NCI-H1105 (cell line): ENCODE data around the gene ITPR3.

ENCODE experiments used
- DNase-seq: peaks from one replicate; lab custom pipeline; 2025; lab: John Stamatoyannopoulos, UW

ITPR3 gene

GRCh38 chr6:33737267-33738026 lies 116.3 kb downstream of the ITPR3 start:
- no peak for DNase-seq

GRCh38 chr6:33738153-33738552 lies 117.0 kb downstream of the ITPR3 start:
- DNase-seq: no peak

GRCh38 chr6:33738879-33739278 lies 117.8 kb downstream of the ITPR3 start:
- no peak for DNase-seq

GRCh38 chr6:33739571-33739970 lies 118.4 kb downstream of the ITPR3 start:
- no peak for DNase-seq

DNA sequence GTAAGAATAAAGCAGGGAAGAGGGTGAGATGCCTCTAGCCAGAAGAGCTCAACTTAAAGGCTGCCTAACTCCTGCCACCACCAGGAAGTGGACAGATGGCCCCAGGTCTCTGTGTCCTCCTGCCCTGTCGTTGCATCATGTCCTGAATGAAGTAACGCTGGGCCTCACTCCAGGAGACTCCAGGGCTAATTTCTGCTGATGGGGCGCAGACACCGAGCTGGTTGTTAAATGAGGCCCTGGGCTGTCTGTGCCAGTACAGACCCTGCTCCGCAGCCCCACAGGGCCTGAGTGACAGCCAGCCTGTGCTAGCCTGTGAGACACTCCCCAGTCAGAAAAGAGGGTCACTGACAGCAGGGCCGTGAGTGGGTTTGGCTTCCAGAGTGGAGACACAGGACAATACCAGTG lies 119.1 kb downstream of the ITPR3 start:
- no peak for DNase-seq

DNA sequence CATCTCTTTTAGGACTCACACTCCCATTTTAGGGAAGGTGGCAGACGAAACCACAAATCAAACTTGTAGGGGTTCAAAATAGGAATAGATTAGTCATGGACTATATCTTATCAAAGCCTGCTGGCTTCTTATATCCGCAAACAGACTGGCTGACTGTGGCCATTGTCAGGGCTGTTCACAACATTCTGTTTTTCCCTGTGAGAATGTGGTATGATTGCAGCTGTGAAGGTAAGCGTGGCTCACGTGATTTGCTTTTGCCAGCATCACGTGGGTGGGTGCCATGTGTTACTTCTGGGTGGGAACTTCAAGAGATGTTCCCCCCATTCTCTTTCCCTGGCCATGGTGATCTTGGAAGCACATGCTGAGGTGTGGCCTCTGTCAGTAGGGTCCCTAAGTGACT lies 119.7 kb downstream of the ITPR3 start:
- DNase-seq: no peak

- DNase-seq: no peak
Measured at GRCh38 chr6:33742092-33742491, 121.0 kb downstream of the ITPR3 start.

GRCh38 chr6:33742837-33743236 lies 121.7 kb downstream of the ITPR3 start:
- DNase-seq: no peak

DNA sequence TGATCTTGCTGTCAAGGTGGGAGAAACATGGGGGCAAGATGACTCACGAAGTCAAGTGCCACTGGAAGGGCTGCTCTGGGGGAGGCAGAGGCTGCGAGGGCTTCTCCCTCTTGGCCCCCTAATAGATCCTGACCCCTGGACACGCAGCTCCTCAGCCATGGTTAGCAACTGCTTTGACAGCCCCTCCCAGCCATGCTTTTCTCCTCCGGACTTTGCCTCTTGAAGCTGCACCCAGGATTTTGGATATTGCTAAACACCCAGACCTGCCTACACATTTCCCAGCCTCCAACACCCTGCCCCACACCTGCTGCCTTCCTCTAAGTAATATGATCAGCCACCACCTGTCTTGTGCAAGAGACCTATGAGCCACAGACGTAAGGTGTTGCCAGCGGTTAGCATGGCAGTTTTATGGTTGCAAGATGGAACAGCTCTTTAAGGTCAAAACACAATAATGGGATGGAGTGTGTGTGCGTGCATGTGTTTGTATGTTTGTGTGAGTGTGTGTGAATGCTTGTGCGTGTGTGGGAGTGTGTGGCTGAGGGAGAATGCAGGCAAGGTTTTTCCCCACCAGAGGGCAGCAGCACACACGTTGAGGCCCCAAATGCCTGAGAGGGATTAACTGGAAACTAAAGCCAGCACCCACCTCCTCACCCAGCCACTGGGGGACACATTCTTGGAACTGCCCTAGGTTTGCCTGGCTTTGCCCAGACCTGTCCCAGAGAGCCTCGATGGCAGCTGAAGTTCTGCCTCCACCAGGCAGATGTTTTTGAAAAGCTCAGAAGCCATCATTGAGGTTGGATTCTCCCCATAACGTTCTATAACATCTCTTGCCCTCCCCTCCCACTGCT lies 123.1 kb downstream of the ITPR3 start:
- peak; percentile 89 for DNase-seq

GRCh38 chr6:33744895-33745546 lies 123.9 kb downstream of the ITPR3 start:
- peak; percentile 33 for DNase-seq

- no peak for DNase-seq
Measured at GRCh38 chr6:33745548-33745947, 124.4 kb downstream of the ITPR3 start.
